ENCODE measurements around the gene NRTN.

- TF ChIP-seq CTCF (IDR thresholded peaks at IDR 0.05) (no peak), EP300 (IDR thresholded peaks at IDR 0.05; ENCODE audit: low read depth) (no peak)
These were observed 34.5 kb downstream of the NRTN start, which contains the start of gene FUT6 for GRCh38 chr19:5839065-5840017.

Data from transverse colon (tissue), 3 donors.